Mucosa of descending colon (tissue), 3 donors: ENCODE measurements around the gene TEX10. TPM values are rescaled to one million over a fixed set of nuclear protein-coding genes. Genes with fewer than 3 reads are reported as not detected.
"Not testable (repeated sequence)": the region's sequence is repeated elsewhere in the genome, so short reads cannot be mapped to it uniquely, and the experiment has no call there.

Experiments used
- ATAC-seq: fragments of 200-7000 bp; cut with Tn5 transposase; one replicate; pipeline ENCODE4 v1.9.1; 2020; ENCODE audit warnings: mild to moderate bottlenecking, moderate library complexity
- DNase-seq, 3 donors: peaks; one replicate each; pipeline ENCODE4 v3.0.0-alpha.2; 2020
- H3K36me3 ChIP-seq: fragments of 200-600 bp; one replicate; pipeline ENCODE4 v1.8.0; 2021; ENCODE audit warnings: low read depth, mild to moderate bottlenecking
- H3K4me1 ChIP-seq: fragments of 200-600 bp; one replicate; pipeline ENCODE4 v1.8.0; 2021; ENCODE audit warnings: low read depth, mild to moderate bottlenecking
- H3K4me3 ChIP-seq: fragments of 200-600 bp; one replicate; pipeline ENCODE4 v1.8.0; 2021; ENCODE audit warnings: mild to moderate bottlenecking
- H3K9me3 ChIP-seq: fragments of 200-600 bp; one replicate; pipeline ENCODE4 v1.8.0; 2021; ENCODE audit warnings: mild to moderate bottlenecking
- CTCF ChIP-seq: fragments of 200-600 bp; IDR thresholded peaks from one replicate; pipeline ENCODE4 v1.8.0; 2022; ENCODE audit warnings: antibody characterized with exemption, mild to moderate bottlenecking
- intact Hi-C, 2 donors: fragments of 100-400 bp; cut with DNase I in 1 of 2; cut with micrococcal nuclease in 1 of 2; formaldehyde crosslinking; loops; one replicate each; pipeline versions ENCODE4 v1.11.0 to v1.11.1; 2022; cut with DNase I, micrococcal nuclease
- total RNA-seq, 3 donors: library from RNA; stranded (reverse); fragmentation: NEBNext Ultra II Directional in 2 of 3; extraction: Animal tissue kit (Norgen Biotek cat#: 25700) in 2 of 3; gene quantifications; one replicate each; pipeline versions ENCODE4 v1.2.1 to v1.2.4, GENCODE V29; 2021 to 2023
- donor health status: DM: no; HTN: no; CAD: no; lungs with moderate emphysema.
- donor health status: DM: no; HTN: no; CAD: no.
- donor health status: DM: no; HTN: yes; CAD: no.

The TEX10 gene
- total RNA-seq, 3 donors from 2014 or later, result 8.1 to 11.6 (median 11.0) TPM

- intact Hi-C loops, result no loop called here
- H3K4me1 ChIP-seq, result no peaks in the 10 kb centered on the region
- no peak for TF ChIP-seq CTCF
- no peak overlapping the region for H3K4me3 ChIP-seq
- ATAC-seq, result no peak
- DNase-seq, result no peak
- no peaks in the 10 kb centered on the region for H3K36me3 ChIP-seq
- H3K9me3 ChIP-seq, result peaks cover 2% of the 10 kb centered on the region
Observed at GRCh38 chr9:100394032-100394695, 41.4 kb upstream of the TEX10 start.

GRCh38 chr9:100392989-100393388 is 40.2 kb upstream of the TEX10 start:
- DNase-seq, H3K9me3 ChIP-seq, H3K4me1 ChIP-seq, H3K36me3 ChIP-seq, H3K4me3 ChIP-seq, intact Hi-C loops, ATAC-seq: not testable (repeated sequence)

- intact Hi-C loops, result no loop called here
- no peak for TF ChIP-seq CTCF
- Histone ChIP-seq H3K4me3 (no peak overlapping the region), H3K4me1 (no peaks in the 10 kb centered on the region), H3K9me3 (peaks cover 16% of the 10 kb centered on the region), H3K36me3 (no peaks in the 10 kb centered on the region)
- ATAC-seq (no peak), DNase-seq (no peak)
Observed at GRCh38 chr9:100379862-100380261, 27.1 kb upstream of the TEX10 start.

- ATAC-seq (no peak), DNase-seq (no peak)
- intact Hi-C loops, result no loop called here
- TF ChIP-seq CTCF, result no peak
- no peaks in the 10 kb centered on the region for H3K36me3 ChIP-seq
- H3K4me1 ChIP-seq, result no peaks in the 10 kb centered on the region
- no peak overlapping the region for H3K4me3 ChIP-seq
- H3K9me3 ChIP-seq, result no peaks in the 10 kb centered on the region
Observed at GRCh38 chr9:100377015-100377414, 24.3 kb upstream of the TEX10 start.

- intact Hi-C loops, result no loop called here
- Histone ChIP-seq H3K4me1 (no peaks in the 10 kb centered on the region), H3K9me3 (no peaks in the 10 kb centered on the region), H3K4me3 (no peak overlapping the region), H3K36me3 (no peaks in the 10 kb centered on the region)
- no peak for TF ChIP-seq CTCF
- ATAC-seq, result no peak
- DNase-seq, result no peak
Observed at GRCh38 chr9:100375658-100376057, 22.9 kb upstream of the TEX10 start.

GRCh38 chr9:100372648-100373047 is 19.9 kb upstream of the TEX10 start:
- TF ChIP-seq CTCF, result no peak
- intact Hi-C loops, result no loop called here
- Histone ChIP-seq H3K9me3 (no peaks in the 10 kb centered on the region), H3K4me1 (no peaks in the 10 kb centered on the region), H3K4me3 (no peak overlapping the region), H3K36me3 (no peaks in the 10 kb centered on the region)
- ATAC-seq, result no peak
- DNase-seq, result no peak
